Measurements from ENCODE around the gene SGIP1. TPM values are rescaled to one million over a fixed set of nuclear protein-coding genes. Genes with fewer than 3 reads are reported as not detected.
A peak's percentile ranks its signal among the peaks of the same experiment; 100 is the strongest.

SGIP1 gene
- total RNA-seq, result 0.57 TPM
- 2.9 TPM for polyA plus RNA-seq
- long read RNA-seq, donor 1, result 0 reads
- long read RNA-seq, donor 2, result 0 reads
- long read RNA-seq, donor 3, result 0 reads
- long read RNA-seq, donor 4, result 0 reads
- long read RNA-seq, donor 5, partial matches to known transcripts, result 0 of 1 reads
- long read RNA-seq, donor 5, other reads (novel, unspliced or antisense), result 0 of 1 reads
- long read RNA-seq, donor 6, result 0 reads
- long read RNA-seq, donor 7, result 0 reads
- long read RNA-seq, donor 8, result 0 reads
- long read RNA-seq, donor 9, partial matches to known transcripts, result 0 of 1 reads
- long read RNA-seq, donor 9, other reads (novel, unspliced or antisense), result 0 of 1 reads
- long read RNA-seq, donor 10, result 0 reads

- 31% methylated on average over 25 of the region's 25 CpGs for WGBS
- no peaks in the 10 kb centered on the region for H3K9me3 ChIP-seq (ENCODE audit: control insufficient read depth in 2 of 2, insufficient read depth in 1 of 2, low read length in 1 of 2)
- peaks cover 6 to 11% of the 10 kb centered on the region in 2 donors for H3K4me1 ChIP-seq (ENCODE audit: control insufficient read depth in 2 of 2, insufficient read depth in 2 of 2, low read length in 2 of 2)
- H3K27ac ChIP-seq (ENCODE audit: low read depth in 1 of 2, low read length in 1 of 2), result peak within 1 kb of the TSS in 1 of 2 donors; percentile 31
- peak within 1 kb of the TSS; percentile 38 to 45 for H3K4me3 ChIP-seq (ENCODE audit: low read length in 2 of 2)
- H3K27me3 ChIP-seq (ENCODE audit: control insufficient read depth in 2 of 2, insufficient read depth in 1 of 2, low read length in 1 of 2), result peaks cover 0 to 12% of the 10 kb centered on the region in 2 donors
- DNase-seq (ENCODE audit: low read depth in 6 of 9, low spot score in 9 of 9), result peak in 5 of 9 donors; percentile 13 to 64 (median 39)
- H3K36me3 ChIP-seq (ENCODE audit: control insufficient read depth in 2 of 2, insufficient read depth in 2 of 2, low read length in 1 of 2), result no peaks in the 10 kb centered on the region
Measured at GRCh38 chr1:66533804-66534740, at the start of gene SGIP1. TSS of gene SGIP1 (plus strand) at chr1:66534153. CDS start at chr1:66534359, 206 bp downstream.

- Histone ChIP-seq H3K9me3 (ENCODE audit: control insufficient read depth in 2 of 2, insufficient read depth in 1 of 2, low read length in 1 of 2) (no peaks in the 10 kb centered on the region), H3K27me3 (ENCODE audit: control insufficient read depth in 2 of 2, insufficient read depth in 1 of 2, low read length in 1 of 2) (no peaks in the 10 kb centered on the region)
- WGBS, result 82% methylated on average over 2 of the region's 2 CpGs
Measured at GRCh38 chr1:66489151-66489550, 44.8 kb upstream of the SGIP1 start.

GRCh38 chr1:66489972-66490601 lies 43.9 kb upstream of the SGIP1 start:
- DNase-seq (ENCODE audit: low read depth in 6 of 9, low spot score in 9 of 9), result no peak

More at GRCh38 chr1:66489151-66489550, 44.8 kb upstream of the SGIP1 start:
- no peak for DNase-seq (ENCODE audit: low read depth in 6 of 9, low spot score in 9 of 9)
- no peak overlapping the region for H3K4me3 ChIP-seq (ENCODE audit: low read length in 2 of 2)
- H3K36me3 ChIP-seq (ENCODE audit: control insufficient read depth in 2 of 2, insufficient read depth in 2 of 2, low read length in 1 of 2), result no peaks in the 10 kb centered on the region
- H3K27ac ChIP-seq (ENCODE audit: low read depth in 1 of 2, low read length in 1 of 2), result no peak overlapping the region
- no peaks in the 10 kb centered on the region for H3K4me1 ChIP-seq (ENCODE audit: control insufficient read depth in 2 of 2, insufficient read depth in 2 of 2, low read length in 2 of 2)

GRCh38 chr1:66490816-66491215 lies 43.1 kb upstream of the SGIP1 start:
- Histone ChIP-seq H3K36me3 (ENCODE audit: control insufficient read depth in 2 of 2, insufficient read depth in 2 of 2, low read length in 1 of 2) (no peaks in the 10 kb centered on the region), H3K4me1 (ENCODE audit: control insufficient read depth in 2 of 2, insufficient read depth in 2 of 2, low read length in 2 of 2) (no peaks in the 10 kb centered on the region), H3K27me3 (ENCODE audit: control insufficient read depth in 2 of 2, insufficient read depth in 1 of 2, low read length in 1 of 2) (no peaks in the 10 kb centered on the region), H3K9me3 (ENCODE audit: control insufficient read depth in 2 of 2, insufficient read depth in 1 of 2, low read length in 1 of 2) (no peaks in the 10 kb centered on the region), H3K4me3 (ENCODE audit: low read length in 2 of 2) (no peak overlapping the region), H3K27ac (ENCODE audit: low read depth in 1 of 2, low read length in 1 of 2) (no peak overlapping the region)
- 24% methylated on average over 2 of the region's 2 CpGs for WGBS
- no peak for DNase-seq (ENCODE audit: low read depth in 6 of 9, low spot score in 9 of 9)

More at GRCh38 chr1:66489972-66490601, 43.9 kb upstream of the SGIP1 start:
- H3K27ac ChIP-seq (ENCODE audit: low read depth in 1 of 2, low read length in 1 of 2), result no peak overlapping the region
- no peak overlapping the region for H3K4me3 ChIP-seq (ENCODE audit: low read length in 2 of 2)
- no peaks in the 10 kb centered on the region for H3K36me3 ChIP-seq (ENCODE audit: control insufficient read depth in 2 of 2, insufficient read depth in 2 of 2, low read length in 1 of 2)
- no peaks in the 10 kb centered on the region for H3K9me3 ChIP-seq (ENCODE audit: control insufficient read depth in 2 of 2, insufficient read depth in 1 of 2, low read length in 1 of 2)
- no peaks in the 10 kb centered on the region for H3K4me1 ChIP-seq (ENCODE audit: control insufficient read depth in 2 of 2, insufficient read depth in 2 of 2, low read length in 2 of 2)
- WGBS, result 49% methylated on average over 2 of the region's 2 CpGs
- no peaks in the 10 kb centered on the region for H3K27me3 ChIP-seq (ENCODE audit: control insufficient read depth in 2 of 2, insufficient read depth in 1 of 2, low read length in 1 of 2)

GRCh38 chr1:66492424-66492823 lies 41.5 kb upstream of the SGIP1 start:
- no peak for DNase-seq (ENCODE audit: low read depth in 6 of 9, low spot score in 9 of 9)
- no peak overlapping the region for H3K4me3 ChIP-seq (ENCODE audit: low read length in 2 of 2)
- no peaks in the 10 kb centered on the region for H3K27me3 ChIP-seq (ENCODE audit: control insufficient read depth in 2 of 2, insufficient read depth in 1 of 2, low read length in 1 of 2)
- WGBS, result 96% methylated on average over 1 of the region's 1 CpG
- H3K36me3 ChIP-seq (ENCODE audit: control insufficient read depth in 2 of 2, insufficient read depth in 2 of 2, low read length in 1 of 2), result no peaks in the 10 kb centered on the region
- no peaks in the 10 kb centered on the region for H3K4me1 ChIP-seq (ENCODE audit: control insufficient read depth in 2 of 2, insufficient read depth in 2 of 2, low read length in 2 of 2)
- H3K27ac ChIP-seq (ENCODE audit: low read depth in 1 of 2, low read length in 1 of 2), result no peak overlapping the region
- H3K9me3 ChIP-seq (ENCODE audit: control insufficient read depth in 2 of 2, insufficient read depth in 1 of 2, low read length in 1 of 2), result no peaks in the 10 kb centered on the region

GRCh38 chr1:66493731-66494130 lies 40.2 kb upstream of the SGIP1 start:
- WGBS, result 98% methylated on average over 2 of the region's 2 CpGs
- H3K4me1 ChIP-seq (ENCODE audit: control insufficient read depth in 2 of 2, insufficient read depth in 2 of 2, low read length in 2 of 2), result no peaks in the 10 kb centered on the region
- H3K36me3 ChIP-seq (ENCODE audit: control insufficient read depth in 2 of 2, insufficient read depth in 2 of 2, low read length in 1 of 2), result no peaks in the 10 kb centered on the region
- DNase-seq (ENCODE audit: low read depth in 6 of 9, low spot score in 9 of 9), result no peak
- no peak overlapping the region for H3K27ac ChIP-seq (ENCODE audit: low read depth in 1 of 2, low read length in 1 of 2)
- no peaks in the 10 kb centered on the region for H3K27me3 ChIP-seq (ENCODE audit: control insufficient read depth in 2 of 2, insufficient read depth in 1 of 2, low read length in 1 of 2)
- H3K9me3 ChIP-seq (ENCODE audit: control insufficient read depth in 2 of 2, insufficient read depth in 1 of 2, low read length in 1 of 2), result no peaks in the 10 kb centered on the region
- H3K4me3 ChIP-seq (ENCODE audit: low read length in 2 of 2), result no peak overlapping the region

GRCh38 chr1:66494482-66494881 lies 39.5 kb upstream of the SGIP1 start:
- no peak for DNase-seq (ENCODE audit: low read depth in 6 of 9, low spot score in 9 of 9)
- 92% methylated on average over 1 of the region's 1 CpG for WGBS
- H3K4me1 ChIP-seq (ENCODE audit: control insufficient read depth in 2 of 2, insufficient read depth in 2 of 2, low read length in 2 of 2), result no peaks in the 10 kb centered on the region
- no peaks in the 10 kb centered on the region for H3K36me3 ChIP-seq (ENCODE audit: control insufficient read depth in 2 of 2, insufficient read depth in 2 of 2, low read length in 1 of 2)
- no peak overlapping the region for H3K27ac ChIP-seq (ENCODE audit: low read depth in 1 of 2, low read length in 1 of 2)
- H3K27me3 ChIP-seq (ENCODE audit: control insufficient read depth in 2 of 2, insufficient read depth in 1 of 2, low read length in 1 of 2), result no peaks in the 10 kb centered on the region
- no peak overlapping the region for H3K4me3 ChIP-seq (ENCODE audit: low read length in 2 of 2)
- H3K9me3 ChIP-seq (ENCODE audit: control insufficient read depth in 2 of 2, insufficient read depth in 1 of 2, low read length in 1 of 2), result no peaks in the 10 kb centered on the region

GRCh38 chr1:66495495-66495894 lies 38.5 kb upstream of the SGIP1 start:
- DNase-seq (ENCODE audit: low read depth in 6 of 9, low spot score in 9 of 9), result no peak
- Histone ChIP-seq H3K27me3 (ENCODE audit: control insufficient read depth in 2 of 2, insufficient read depth in 1 of 2, low read length in 1 of 2) (no peaks in the 10 kb centered on the region), H3K9me3 (ENCODE audit: control insufficient read depth in 2 of 2, insufficient read depth in 1 of 2, low read length in 1 of 2) (no peaks in the 10 kb centered on the region), H3K36me3 (ENCODE audit: control insufficient read depth in 2 of 2, insufficient read depth in 2 of 2, low read length in 1 of 2) (no peaks in the 10 kb centered on the region), H3K4me1 (ENCODE audit: control insufficient read depth in 2 of 2, insufficient read depth in 2 of 2, low read length in 2 of 2) (no peaks in the 10 kb centered on the region), H3K4me3 (ENCODE audit: low read length in 2 of 2) (no peak overlapping the region), H3K27ac (ENCODE audit: low read depth in 1 of 2, low read length in 1 of 2) (no peak overlapping the region)
- 98% methylated on average over 1 of the region's 1 CpG for WGBS
